ENCODE data around the gene PPM1M. TPM values are rescaled to one million over a fixed set of nuclear protein-coding genes. Genes with fewer than 3 reads are reported as not detected.

PPM1M gene
- total and polyA plus RNA-seq, 2 experiments from 2014 or later = 6.2 to 10.7 TPM

GRCh38 chr3:52216585-52217408 lies 28.8 kb upstream of the PPM1M start:
- H4K20me1 ChIP-seq (ENCODE audit: insufficient read depth, poor library complexity, severe bottlenecking) = no peaks in the 10 kb centered on the region
- no peak overlapping the region for H2AFZ ChIP-seq
- peak; percentile 61 for DNase-seq (ENCODE audit: low spot score)
- no peak overlapping the region for H3K4me2 ChIP-seq
- H3K9me2 ChIP-seq (replicated peaks; ENCODE audit: insufficient read depth) = no peaks in the 10 kb centered on the region
- WGBS (ENCODE audit: low lambda C conversion rate, missing lambda C conversion rate) = 66% methylated on average over 13 of the region's 13 CpGs
- peak overlapping the region; percentile 55 for H3K27ac ChIP-seq
- TF ChIP-seq CTCF (IDR thresholded peaks at IDR 0.05; ENCODE audit: poor library complexity) (no peak), EZH2 (IDR thresholded peaks at IDR 0.05; ENCODE audit: borderline replicate concordance) (no peak), EZH2phosphoT487 (IDR thresholded peaks at IDR 0.05; ENCODE audit: low read depth, severe bottlenecking, unreplicated experiment) (no peak)
- H3K4me1 ChIP-seq (ENCODE audit: insufficient read depth) = peaks cover 17% of the 10 kb centered on the region
- no peaks in the 10 kb centered on the region for H3K9me3 ChIP-seq (ENCODE audit: low read depth)
- no peak overlapping the region for H3K4me3 ChIP-seq
- no peaks in the 10 kb centered on the region for H3K36me3 ChIP-seq (replicated peaks; ENCODE audit: insufficient read depth, low read depth)
- no peaks in the 10 kb centered on the region for H3K27me3 ChIP-seq
- no peaks in the 10 kb centered on the region for H3K79me2 ChIP-seq

GRCh38 chr3:52217409-52217805 lies 28.2 kb upstream of the PPM1M start:
- no peaks in the 10 kb centered on the region for H3K27me3 ChIP-seq
- H3K9me2 ChIP-seq (replicated peaks; ENCODE audit: insufficient read depth) = no peaks in the 10 kb centered on the region
- peak overlapping the region; percentile 55 for H3K27ac ChIP-seq
- TF ChIP-seq CTCF (IDR thresholded peaks at IDR 0.05; ENCODE audit: poor library complexity) (no peak), EZH2phosphoT487 (IDR thresholded peaks at IDR 0.05; ENCODE audit: low read depth, severe bottlenecking, unreplicated experiment) (no peak), EZH2 (IDR thresholded peaks at IDR 0.05; ENCODE audit: borderline replicate concordance) (no peak)
- no peak for DNase-seq (ENCODE audit: low spot score)
- H2AFZ ChIP-seq = no peak overlapping the region
- H3K9me3 ChIP-seq (ENCODE audit: low read depth) = no peaks in the 10 kb centered on the region
- no peak overlapping the region for H3K4me3 ChIP-seq
- H3K4me1 ChIP-seq (ENCODE audit: insufficient read depth) = peaks cover 17% of the 10 kb centered on the region
- H4K20me1 ChIP-seq (ENCODE audit: insufficient read depth, poor library complexity, severe bottlenecking) = no peaks in the 10 kb centered on the region
- 85% methylated on average over 10 of the region's 10 CpGs for WGBS (ENCODE audit: low lambda C conversion rate, missing lambda C conversion rate)
- H3K79me2 ChIP-seq = no peaks in the 10 kb centered on the region
- H3K36me3 ChIP-seq (replicated peaks; ENCODE audit: insufficient read depth, low read depth) = no peaks in the 10 kb centered on the region
- H3K4me2 ChIP-seq = no peak overlapping the region

GRCh38 chr3:52218026-52218425 lies 27.5 kb upstream of the PPM1M start:
- Histone ChIP-seq H3K27ac (no peak overlapping the region), H3K4me1 (ENCODE audit: insufficient read depth) (peaks cover 17% of the 10 kb centered on the region), H3K9me3 (ENCODE audit: low read depth) (no peaks in the 10 kb centered on the region), H3K9me2 (replicated peaks; ENCODE audit: insufficient read depth) (no peaks in the 10 kb centered on the region), H3K79me2 (no peaks in the 10 kb centered on the region), H4K20me1 (ENCODE audit: insufficient read depth, poor library complexity, severe bottlenecking) (no peaks in the 10 kb centered on the region), H3K4me2 (no peak overlapping the region), H3K36me3 (replicated peaks; ENCODE audit: insufficient read depth, low read depth) (no peaks in the 10 kb centered on the region), H2AFZ (no peak overlapping the region), H3K27me3 (no peaks in the 10 kb centered on the region), H3K4me3 (no peak overlapping the region)
- DNase-seq (ENCODE audit: low spot score) = no peak
- WGBS (ENCODE audit: low lambda C conversion rate, missing lambda C conversion rate) = 81% methylated on average over 3 of the region's 3 CpGs
- TF ChIP-seq CTCF (IDR thresholded peaks at IDR 0.05; ENCODE audit: poor library complexity) (no peak), EZH2 (IDR thresholded peaks at IDR 0.05; ENCODE audit: borderline replicate concordance) (no peak), EZH2phosphoT487 (IDR thresholded peaks at IDR 0.05; ENCODE audit: low read depth, severe bottlenecking, unreplicated experiment) (no peak)
